Endothelial cell of umbilical vein (primary cell): Measurements from ENCODE around the gene CCNL2. TPM values are rescaled to one million over a fixed set of nuclear protein-coding genes. Genes with fewer than 3 reads are reported as not detected.

Experiments
- BruUV-seq: library from RNA; stranded (reverse); fragments of 400-500 nt; replicated peaks from 2 replicates; lab custom pipeline; 2021; lab: Mats Ljungman, UMichigan
- CTCF ChIA-PET: fragments of 300-600, 350-600 bp; sonication (Branson Sonifier 250); formaldehyde crosslinking; loops from one replicate; lab custom pipeline; 2021; ENCODE audit warnings: antibody characterized with exemption, inconsistent platforms; lab: Charles Lee
- POLR2A ChIA-PET: fragments of 300-600, 350-600 bp; sonication (Branson Sonifier 250); formaldehyde crosslinking; loops from one replicate; lab custom pipeline; 2021; ENCODE audit warnings: antibody characterized with exemption, inconsistent platforms; lab: Charles Lee
- DNase-seq: peaks from one replicate; pipeline ENCODE4 v3.0.0-alpha.2; 2011; ENCODE audit warnings: low read depth, low spot score
- FAIRE-seq: peaks from 2 replicates; lab custom pipeline; 2011; peaks lifted over from hg19 to GRCh38; lab: Jason Lieb, UNC
- H2AFZ ChIP-seq: 2 replicates; pipeline ENCODE4 v1.6.0; 2012; ENCODE audit warnings: low read depth, low read length, control low read depth, inconsistent platforms
- H3K27ac ChIP-seq: 2 replicates; pipeline ENCODE4 v1.5.1; 2011; ENCODE audit warnings: low read depth, mild to moderate bottlenecking, control low read depth, low read length, moderate library complexity; ENCODE audit not compliant: insufficient read depth
- H3K27me3 ChIP-seq, 2 experiments: 2 replicates each; pipeline versions ENCODE4 v1.6.0 to v1.6.1; 2011; ENCODE audit warnings: low read length in 2 of 2, mixed read lengths in 1 of 2; ENCODE audit not compliant: control insufficient read depth in 2 of 2, insufficient read depth in 2 of 2
- H3K36me3 ChIP-seq, 2 experiments: 2 replicates in 1 of 2; 3 replicates in 1 of 2; pipeline ENCODE4 v1.5.1; 2011; ENCODE audit warnings: low read length in 2 of 2, mild to moderate bottlenecking in 1 of 2, moderate library complexity in 1 of 2; ENCODE audit not compliant: control insufficient read depth in 2 of 2, insufficient read depth in 2 of 2; ENCODE audit errors: extremely low read depth in 1 of 2
- H3K4me1 ChIP-seq: 3 replicates; pipeline ENCODE4 v1.5.1; 2011; ENCODE audit warnings: mild to moderate bottlenecking, low read length; ENCODE audit not compliant: control insufficient read depth, insufficient read depth; ENCODE audit errors: extremely low read depth
- H3K4me2 ChIP-seq: 2 replicates; pipeline ENCODE4 v1.6.1; 2011; ENCODE audit warnings: low read length, control low read depth, mixed read lengths; ENCODE audit not compliant: insufficient read depth
- H3K4me3 ChIP-seq, 3 experiments: fragments of 200-600 bp in 1 of 3; sonication (generic), shearing (Covaris generic) in 1 of 3; replicated peaks in 1 of 3; 2 replicates each; pipeline ENCODE4 v1.5.1; 2011 to 2016; ENCODE audit warnings: control low read depth in 3 of 3, low read length in 3 of 3, mild to moderate bottlenecking in 2 of 3, inconsistent platforms in 1 of 3, low read depth in 1 of 3, moderate library complexity in 1 of 3; ENCODE audit not compliant: insufficient read depth in 1 of 3
- H3K79me2 ChIP-seq: 2 replicates; pipeline ENCODE4 v1.6.0; 2012; ENCODE audit warnings: low read length, inconsistent platforms; ENCODE audit not compliant: control insufficient read depth, insufficient read depth
- H3K9ac ChIP-seq: replicated peaks from 2 replicates; pipeline ENCODE3; 2011; ENCODE audit warnings: low read length, control low read depth; ENCODE audit not compliant: insufficient read depth; ENCODE audit errors: extremely low read depth
- H3K9me1 ChIP-seq: replicated peaks from 3 replicates; pipeline ENCODE4 v1.6.0; 2011; ENCODE audit warnings: mild to moderate bottlenecking, low read length; ENCODE audit not compliant: control insufficient read depth, insufficient read depth; ENCODE audit errors: extremely low read depth
- H3K9me3 ChIP-seq: replicated peaks from 2 replicates; pipeline ENCODE4 v1.5.1; 2012; ENCODE audit warnings: low read length, inconsistent platforms; ENCODE audit not compliant: control insufficient read depth, insufficient read depth
- H4K20me1 ChIP-seq: replicated peaks from 2 replicates; pipeline ENCODE3; 2011; ENCODE audit warnings: mild to moderate bottlenecking, low read length; ENCODE audit not compliant: control insufficient read depth, insufficient read depth; ENCODE audit errors: extremely low read depth
- EZH2 ChIP-seq: IDR thresholded peaks from 2 replicates; pipeline ENCODE4 v1.6.1; 2012; ENCODE audit warnings: borderline replicate concordance, low read depth, mild to moderate bottlenecking, moderate library complexity, low read length, inconsistent platforms; ENCODE audit not compliant: severe bottlenecking
- FOS ChIP-seq: IDR thresholded peaks from 2 replicates; pipeline ENCODE4 v1.6.1; 2011; ENCODE audit warnings: mild to moderate bottlenecking, low read length, moderate library complexity, borderline replicate concordance; ENCODE audit not compliant: insufficient read depth
- GATA2 ChIP-seq: IDR thresholded peaks from 2 replicates; pipeline ENCODE4 v1.7.0; 2011; ENCODE audit warnings: low read depth, mild to moderate bottlenecking, moderate library complexity, mixed read lengths, low read length; ENCODE audit not compliant: insufficient read length, insufficient read depth
- JUN ChIP-seq: IDR thresholded peaks from 2 replicates; pipeline ENCODE4 v1.6.1; 2011; ENCODE audit warnings: borderline replicate concordance, low read depth; ENCODE audit not compliant: insufficient read length, insufficient read depth
- MAX ChIP-seq: IDR thresholded peaks from 2 replicates; pipeline ENCODE4 v1.6.1; 2011; ENCODE audit not compliant: insufficient read depth, insufficient read length
- MYC ChIP-seq: IDR thresholded peaks from one replicate; pipeline ENCODE4 v1.6.1; 2011; ENCODE audit warnings: mild to moderate bottlenecking, low read depth, low read length
- POLR2A ChIP-seq: IDR thresholded peaks from 2 replicates; pipeline ENCODE4 v1.6.1; 2012; ENCODE audit warnings: low read depth, mild to moderate bottlenecking, control low read depth, low read length
- POLR2AphosphoS5 ChIP-seq: IDR thresholded peaks from 2 replicates; pipeline ENCODE4 v1.6.1; 2012; ENCODE audit warnings: low read depth, mild to moderate bottlenecking, control low read depth, low read length, moderate library complexity; ENCODE audit not compliant: insufficient read depth
- dilution Hi-C: fragments of 300-500 bp; cut with MboI; formaldehyde crosslinking; loops from one replicate; pipeline ENCODE4 v1.15.0; 2019; ENCODE audit warnings: low sequenced_read_pairs; ENCODE audit not compliant: extremely low pct_ligation_motif_present
- intact Hi-C: fragments of 100-400 bp; cut with micrococcal nuclease; formaldehyde crosslinking; loops from one replicate; pipeline ENCODE4 v1.10.0; 2022
- polyA plus RNA-seq, 4 experiments: library from polyadenylated mRNA; depleted of rRNA in 3 of 4; stranded (reverse) in 3 of 4; unstranded in 1 of 4; fragments of >200 nt; gene quantifications; 2 replicates each; pipeline versions ENCODE4 v1.2.1 to v1.2.3, GENCODE V29; 2011 to 2012; ENCODE audit warnings: missing spikeins in 1 of 4
- total RNA-seq: library from RNA; stranded (reverse); gene quantifications from 2 replicates; pipeline ENCODE4 v1.2.3, GENCODE V29; 2021
- TF ChIP-seq, protein P1 (sequence below), 2 donors: IDR thresholded peaks; 1 replicate in 1 of 2; 2 replicates in 1 of 2; pipeline ENCODE4 v1.5.1; 2011; ENCODE audit warnings: low read length in 2 of 2, mild to moderate bottlenecking in 2 of 2, moderate library complexity in 2 of 2, control low read depth in 1 of 2, inconsistent platforms in 1 of 2, low read depth in 1 of 2; ENCODE audit not compliant: insufficient read depth in 1 of 2; ENCODE audit errors: extremely low read depth in 1 of 2

CCNL2 gene
- total and polyA plus RNA-seq, 2 donors (not counting 3 experiments of a cell fraction or from before 2014, with no cell fraction given) = 188 to 209 TPM

DNA sequence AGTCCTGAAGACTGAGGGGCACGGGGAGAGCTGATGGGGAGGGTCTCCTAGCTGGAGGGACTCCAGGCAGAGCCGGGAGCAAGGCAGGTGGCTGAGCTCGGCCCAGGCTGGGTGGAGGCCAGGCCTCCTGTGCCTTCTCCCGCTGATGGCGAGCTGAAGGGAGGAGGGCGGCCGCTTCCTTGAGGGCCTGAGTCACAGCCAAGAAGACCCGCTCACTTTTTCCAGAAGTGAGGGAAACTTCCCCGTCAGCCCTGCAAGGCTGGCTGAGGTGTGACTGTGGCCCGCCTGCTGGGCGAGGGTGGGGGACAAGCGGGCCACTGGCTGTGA lies 34.6 kb upstream of the CCNL2 start:
- BruUV-seq = no TSS peak
- Histone ChIP-seq H3K27ac (no peak overlapping the region), H3K4me2 (no peak overlapping the region), H3K27me3 (no peaks in the 10 kb centered on the region), H3K4me1 (peaks cover 19% of the 10 kb centered on the region), H3K4me3 (no peak overlapping the region), H2AFZ (peak overlapping the region; percentile 71), H3K79me2 (no peaks in the 10 kb centered on the region), H3K36me3 (no peaks in the 10 kb centered on the region), H3K9ac (no peak overlapping the region), H3K9me1 (no peaks in the 10 kb centered on the region), H3K9me3 (no peaks in the 10 kb centered on the region), H4K20me1 (no peaks in the 10 kb centered on the region)
- DNase-seq (peak; percentile 59), FAIRE-seq (peak; percentile 55)
- ChIA-PET POLR2A (no interaction called here), CTCF (interaction anchor here (0.7 to 2.4 kb wide), 4 partner anchors 26 to 35 kb away, joined by 3 to 7 read pairs (median 4); partner anchors contain the start of genes CCNL2 and MRPL20)
- intact Hi-C loops (loop anchor here (1.0 kb wide), 1 partner anchor 26 kb away; the partner anchor contains the start of gene MRPL20), dilution Hi-C loops (no loop called here)
- TF ChIP-seq, protein P1, sequence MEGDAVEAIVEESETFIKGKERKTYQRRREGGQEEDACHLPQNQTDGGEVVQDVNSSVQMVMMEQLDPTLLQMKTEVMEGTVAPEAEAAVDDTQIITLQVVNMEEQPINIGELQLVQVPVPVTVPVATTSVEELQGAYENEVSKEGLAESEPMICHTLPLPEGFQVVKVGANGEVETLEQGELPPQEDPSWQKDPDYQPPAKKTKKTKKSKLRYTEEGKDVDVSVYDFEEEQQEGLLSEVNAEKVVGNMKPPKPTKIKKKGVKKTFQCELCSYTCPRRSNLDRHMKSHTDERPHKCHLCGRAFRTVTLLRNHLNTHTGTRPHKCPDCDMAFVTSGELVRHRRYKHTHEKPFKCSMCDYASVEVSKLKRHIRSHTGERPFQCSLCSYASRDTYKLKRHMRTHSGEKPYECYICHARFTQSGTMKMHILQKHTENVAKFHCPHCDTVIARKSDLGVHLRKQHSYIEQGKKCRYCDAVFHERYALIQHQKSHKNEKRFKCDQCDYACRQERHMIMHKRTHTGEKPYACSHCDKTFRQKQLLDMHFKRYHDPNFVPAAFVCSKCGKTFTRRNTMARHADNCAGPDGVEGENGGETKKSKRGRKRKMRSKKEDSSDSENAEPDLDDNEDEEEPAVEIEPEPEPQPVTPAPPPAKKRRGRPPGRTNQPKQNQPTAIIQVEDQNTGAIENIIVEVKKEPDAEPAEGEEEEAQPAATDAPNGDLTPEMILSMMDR (IDR thresholded peaks at IDR 0.05; ENCODE audit: extremely low read depth in 1 of 2, insufficient read depth in 1 of 2, low read depth in 1 of 2, low read length in 2 of 2) = no peak
- TF ChIP-seq EZH2 = no peak
- no peak for TF ChIP-seq FOS
- no peak for TF ChIP-seq MAX
- no peak for TF ChIP-seq MYC
- no peak for TF ChIP-seq POLR2A
- no peak for TF ChIP-seq JUN
- TF ChIP-seq GATA2 = no peak
- no peak for TF ChIP-seq POLR2AphosphoS5
